Fibroblast of lung (primary cell): ENCODE data around the gene DNAAF6. TPM values are rescaled to one million over a fixed set of nuclear protein-coding genes. Genes with fewer than 3 reads are reported as not detected.

ENCODE experiments used
- DNase-seq, 2 donors: peaks; one replicate each; pipeline versions ENCODE4 v3.0.0 to v3.0.0-alpha.2; 2010; ENCODE audit warnings: low read depth in 2 of 2
- H2AFZ ChIP-seq: 2 replicates; pipeline ENCODE4 v1.5.1; 2012; ENCODE audit warnings: low read length, control low read depth, inconsistent platforms
- H3K27ac ChIP-seq: 2 replicates; pipeline ENCODE4 v1.5.1; 2011; ENCODE audit warnings: low read length, control low read depth; ENCODE audit not compliant: insufficient read depth
- H3K27me3 ChIP-seq: 2 replicates; pipeline ENCODE4 v1.5.1; 2011; ENCODE audit warnings: mild to moderate bottlenecking, low read length; ENCODE audit not compliant: control insufficient read depth, insufficient read depth
- H3K36me3 ChIP-seq: 2 replicates; pipeline ENCODE4 v1.5.1; 2011; ENCODE audit warnings: low read length; ENCODE audit not compliant: control insufficient read depth, insufficient read depth
- H3K4me1 ChIP-seq: 2 replicates; pipeline ENCODE4 v1.5.1; 2011; ENCODE audit warnings: low read length; ENCODE audit not compliant: control insufficient read depth, insufficient read depth; ENCODE audit errors: extremely low read depth
- H3K4me2 ChIP-seq: 2 replicates; pipeline ENCODE4 v1.5.1; 2011; ENCODE audit warnings: low read length, control low read depth; ENCODE audit not compliant: insufficient read depth; ENCODE audit errors: extremely low read depth
- H3K4me3 ChIP-seq, 4 experiments: fragments of 200-600 bp in 1 of 4; sonication (generic) in 1 of 4; replicated peaks in 1 of 4; 2 replicates each; pipeline ENCODE4 v1.5.1; 2011 to 2016; ENCODE audit warnings: low read length in 4 of 4, low read depth in 3 of 4, mild to moderate bottlenecking in 3 of 4, control low read depth in 2 of 4, inconsistent platforms in 1 of 4, mixed read lengths in 1 of 4; ENCODE audit not compliant: insufficient read depth in 1 of 4; ENCODE audit errors: control extremely low read depth in 1 of 4
- H3K79me2 ChIP-seq: 2 replicates; pipeline ENCODE4 v1.5.1; 2012; ENCODE audit warnings: mild to moderate bottlenecking, low read length, inconsistent platforms; ENCODE audit not compliant: control insufficient read depth, insufficient read depth
- H3K9ac ChIP-seq: 2 replicates; pipeline ENCODE4 v1.5.1; 2011; ENCODE audit warnings: mild to moderate bottlenecking, low read length, control low read depth; ENCODE audit not compliant: insufficient read depth
- H3K9me3 ChIP-seq: 2 replicates; pipeline ENCODE4 v1.5.1; 2012; ENCODE audit warnings: low read depth, low read length; ENCODE audit not compliant: control insufficient read depth, insufficient read depth
- H4K20me1 ChIP-seq: 2 replicates; pipeline ENCODE4 v1.5.1; 2011; ENCODE audit warnings: low read length; ENCODE audit not compliant: control insufficient read depth, insufficient read depth; ENCODE audit errors: extremely low read depth
- EZH2 ChIP-seq: IDR thresholded peaks from 2 replicates; pipeline ENCODE4 v1.5.1; 2012; ENCODE audit warnings: low read length, control low read depth, mild to moderate bottlenecking; ENCODE audit errors: missing control alignments
- polyA plus RNA-seq, 2 donors: library from polyadenylated mRNA; depleted of rRNA in 1 of 2; stranded (reverse) in 1 of 2; unstranded in 1 of 2; fragments of >200 nt; gene quantifications; 2 replicates each; pipeline ENCODE4 v1.2.1, GENCODE V29; 2011 to 2012; ENCODE audit warnings: missing spikeins in 1 of 2
- total RNA-seq: library from RNA; depleted of rRNA; stranded (reverse); fragments of >200 nt; gene quantifications from 2 replicates; pipeline ENCODE4 v1.2.1, GENCODE V29; 2014
- TF ChIP-seq, protein P1 (sequence below), 2 donors: IDR thresholded peaks in 1 of 2; conservative IDR thresholded peaks in 1 of 2; 1 replicate in 1 of 2; 2 replicates in 1 of 2; pipeline ENCODE4 v1.5.1; 2011 to 2012; ENCODE audit warnings: low read length in 2 of 2, control low read depth in 1 of 2, inconsistent platforms in 1 of 2, low read depth in 1 of 2, mild to moderate bottlenecking in 1 of 2

The DNAAF6 gene
- total and polyA plus RNA-seq, 2 donors (not counting 1 experiment from before 2014, with no cell fraction given) = not detected

DNA sequence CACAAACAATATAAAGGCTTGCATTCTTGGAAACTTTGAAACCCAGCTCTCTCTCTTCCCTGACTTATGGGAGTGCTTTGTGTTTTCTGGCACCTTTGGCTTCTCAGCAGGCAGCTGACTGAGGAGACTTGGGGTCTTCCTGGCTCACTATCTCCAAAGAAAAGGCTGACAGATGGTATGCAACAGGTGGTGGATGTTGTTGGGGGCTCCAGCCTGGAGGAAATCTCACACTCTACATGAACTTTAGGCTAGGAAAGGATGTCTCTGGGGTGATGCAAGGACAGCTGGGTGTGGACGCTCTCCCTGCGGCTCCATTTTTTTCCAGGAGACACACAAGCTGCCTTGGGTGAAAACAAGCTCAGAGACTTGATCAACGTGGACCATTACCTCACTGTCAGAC is 67.4 kb downstream of the DNAAF6 start:
- no peaks in the 10 kb centered on the region for H3K36me3 ChIP-seq
- TF ChIP-seq, protein P1, sequence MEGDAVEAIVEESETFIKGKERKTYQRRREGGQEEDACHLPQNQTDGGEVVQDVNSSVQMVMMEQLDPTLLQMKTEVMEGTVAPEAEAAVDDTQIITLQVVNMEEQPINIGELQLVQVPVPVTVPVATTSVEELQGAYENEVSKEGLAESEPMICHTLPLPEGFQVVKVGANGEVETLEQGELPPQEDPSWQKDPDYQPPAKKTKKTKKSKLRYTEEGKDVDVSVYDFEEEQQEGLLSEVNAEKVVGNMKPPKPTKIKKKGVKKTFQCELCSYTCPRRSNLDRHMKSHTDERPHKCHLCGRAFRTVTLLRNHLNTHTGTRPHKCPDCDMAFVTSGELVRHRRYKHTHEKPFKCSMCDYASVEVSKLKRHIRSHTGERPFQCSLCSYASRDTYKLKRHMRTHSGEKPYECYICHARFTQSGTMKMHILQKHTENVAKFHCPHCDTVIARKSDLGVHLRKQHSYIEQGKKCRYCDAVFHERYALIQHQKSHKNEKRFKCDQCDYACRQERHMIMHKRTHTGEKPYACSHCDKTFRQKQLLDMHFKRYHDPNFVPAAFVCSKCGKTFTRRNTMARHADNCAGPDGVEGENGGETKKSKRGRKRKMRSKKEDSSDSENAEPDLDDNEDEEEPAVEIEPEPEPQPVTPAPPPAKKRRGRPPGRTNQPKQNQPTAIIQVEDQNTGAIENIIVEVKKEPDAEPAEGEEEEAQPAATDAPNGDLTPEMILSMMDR (conservative IDR thresholded peaks at IDR 0.05 in 1 of 2, IDR thresholded peaks at IDR 0.05 in 1 of 2; ENCODE audit: low read depth in 1 of 2, low read length in 2 of 2) = no peak
- TF ChIP-seq EZH2 = no peak
- no peak overlapping the region for H3K4me2 ChIP-seq
- H3K4me3 ChIP-seq = no peak overlapping the region
- no peaks in the 10 kb centered on the region for H3K4me1 ChIP-seq
- DNase-seq = no peak
- H3K27ac ChIP-seq = no peak overlapping the region
- H4K20me1 ChIP-seq = no peaks in the 10 kb centered on the region
- H3K79me2 ChIP-seq = no peaks in the 10 kb centered on the region
- no peaks in the 10 kb centered on the region for H3K27me3 ChIP-seq
- no peaks in the 10 kb centered on the region for H3K9me3 ChIP-seq
- H2AFZ ChIP-seq = no peak overlapping the region
- no peak overlapping the region for H3K9ac ChIP-seq

DNA sequence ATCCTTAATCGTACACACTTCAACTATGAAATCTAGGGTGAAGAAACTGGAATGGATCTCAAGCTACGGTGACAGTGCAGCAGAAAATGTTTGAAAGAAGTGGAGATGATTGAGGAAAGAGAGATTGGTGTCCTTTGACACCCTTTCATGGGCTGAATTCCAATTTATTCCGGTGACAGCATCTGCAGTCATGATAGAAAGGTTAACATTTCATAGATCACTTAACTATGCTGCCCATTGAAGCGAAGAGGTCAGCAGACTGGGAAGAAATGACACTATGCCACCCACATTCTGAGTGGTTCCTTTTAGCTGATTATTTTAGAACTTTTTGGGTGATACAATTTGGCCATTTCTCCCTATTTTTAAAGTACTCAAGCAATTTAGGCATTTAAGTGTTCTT is 82.3 kb downstream of the DNAAF6 start:
- Histone ChIP-seq H4K20me1 (no peaks in the 10 kb centered on the region), H2AFZ (no peak overlapping the region), H3K36me3 (no peaks in the 10 kb centered on the region), H3K27ac (no peak overlapping the region), H3K4me2 (no peak overlapping the region), H3K4me3 (no peak overlapping the region), H3K4me1 (no peaks in the 10 kb centered on the region), H3K27me3 (no peaks in the 10 kb centered on the region), H3K79me2 (no peaks in the 10 kb centered on the region), H3K9ac (no peak overlapping the region), H3K9me3 (no peaks in the 10 kb centered on the region)
- TF ChIP-seq, protein P1 (conservative IDR thresholded peaks at IDR 0.05 in 1 of 2, IDR thresholded peaks at IDR 0.05 in 1 of 2; ENCODE audit: low read depth in 1 of 2, low read length in 2 of 2) = no peak
- TF ChIP-seq EZH2 = no peak
- DNase-seq = no peak

DNA sequence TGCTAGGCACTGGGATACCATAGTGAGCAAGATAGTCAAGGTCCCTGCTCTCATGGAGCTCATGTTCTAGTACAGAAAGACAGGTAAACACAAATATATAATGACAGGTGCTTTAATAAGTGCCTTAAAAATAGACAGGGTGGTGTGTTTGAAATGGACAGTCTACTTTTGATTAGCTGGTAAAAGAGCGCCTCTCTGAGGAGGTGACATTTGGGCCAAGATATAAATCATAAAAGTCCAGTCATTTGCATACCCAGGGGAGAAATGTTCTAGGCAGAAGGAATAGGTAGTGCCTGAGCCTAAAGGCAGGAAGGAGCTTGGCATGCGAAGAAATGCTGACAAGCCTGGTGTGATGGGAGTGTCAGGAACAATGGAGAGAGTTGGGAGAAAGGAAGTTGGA is 83.6 kb downstream of the DNAAF6 start:
- Histone ChIP-seq H3K4me3 (no peak overlapping the region), H3K79me2 (no peaks in the 10 kb centered on the region), H3K27me3 (no peaks in the 10 kb centered on the region), H4K20me1 (no peaks in the 10 kb centered on the region), H3K36me3 (no peaks in the 10 kb centered on the region), H3K27ac (no peak overlapping the region), H3K4me1 (no peaks in the 10 kb centered on the region), H3K4me2 (no peak overlapping the region), H3K9ac (no peak overlapping the region), H2AFZ (no peak overlapping the region), H3K9me3 (no peaks in the 10 kb centered on the region)
- TF ChIP-seq, protein P1 (conservative IDR thresholded peaks at IDR 0.05 in 1 of 2, IDR thresholded peaks at IDR 0.05 in 1 of 2; ENCODE audit: low read depth in 1 of 2, low read length in 2 of 2) = no peak
- no peak for TF ChIP-seq EZH2
- no peak for DNase-seq
